ENCODE results near the gene IL11RA.

IL11RA gene

GRCh38 chr9:34684145-34684544 lies 32.2 kb downstream of the IL11RA start:
- Mint-ChIP-seq H3K9me3 (no peaks in the 10 kb centered on the region), H3K27ac (peak overlapping the region; percentile 58), H3K4me1 (peaks cover 27% of the 10 kb centered on the region), H3K4me3 (no peak overlapping the region), H3K36me3 (ENCODE audit: low read depth) (peaks cover 40% of the 10 kb centered on the region), H3K27me3 (ENCODE audit: low read depth, poor library complexity) (peaks cover 4% of the 10 kb centered on the region)
- no peak for DNase-seq
- TF ChIP-seq CTCF (IDR thresholded peaks at IDR 0.05), result no peak

GRCh38 chr9:34684816-34685215 lies 32.8 kb downstream of the IL11RA start:
- Mint-ChIP-seq H3K27me3 (ENCODE audit: low read depth, poor library complexity) (peaks cover 4% of the 10 kb centered on the region), H3K9me3 (no peaks in the 10 kb centered on the region), H3K4me1 (peaks cover 34% of the 10 kb centered on the region), H3K27ac (no peak overlapping the region), H3K4me3 (no peak overlapping the region), H3K36me3 (ENCODE audit: low read depth) (peaks cover 35% of the 10 kb centered on the region)
- no peak for TF ChIP-seq CTCF (IDR thresholded peaks at IDR 0.05)
- DNase-seq, result no peak

GRCh38 chr9:34685591-34685990 lies 33.6 kb downstream of the IL11RA start:
- Mint-ChIP-seq H3K36me3 (ENCODE audit: low read depth) (peaks cover 35% of the 10 kb centered on the region), H3K4me3 (no peak overlapping the region), H3K4me1 (peaks cover 39% of the 10 kb centered on the region), H3K9me3 (no peaks in the 10 kb centered on the region), H3K27ac (no peak overlapping the region), H3K27me3 (ENCODE audit: low read depth, poor library complexity) (peaks cover 4% of the 10 kb centered on the region)
- TF ChIP-seq CTCF (IDR thresholded peaks at IDR 0.05), result no peak
- DNase-seq, result no peak

GRCh38 chr9:34686231-34686630 lies 34.2 kb downstream of the IL11RA start:
- H3K4me3 Mint-ChIP-seq, result no peak overlapping the region
- no peak overlapping the region for H3K27ac Mint-ChIP-seq
- TF ChIP-seq CTCF (IDR thresholded peaks at IDR 0.05), result no peak
- DNase-seq, result no peak
- H3K36me3 Mint-ChIP-seq (ENCODE audit: low read depth), result peaks cover 28% of the 10 kb centered on the region
- peaks cover 46% of the 10 kb centered on the region for H3K4me1 Mint-ChIP-seq
- H3K9me3 Mint-ChIP-seq, result no peaks in the 10 kb centered on the region
- peaks cover 4% of the 10 kb centered on the region for H3K27me3 Mint-ChIP-seq (ENCODE audit: low read depth, poor library complexity)

- peaks cover under 1% of the 10 kb centered on the region for H3K27me3 Mint-ChIP-seq (ENCODE audit: low read depth, poor library complexity)
Measured at GRCh38 chr9:34686732-34687131, 34.7 kb downstream of the IL11RA start.

More at GRCh38 chr9:34686732-34687131, 34.7 kb downstream of the IL11RA start:
- Mint-ChIP-seq H3K36me3 (ENCODE audit: low read depth) (peaks cover 23% of the 10 kb centered on the region), H3K4me3 (no peak overlapping the region), H3K4me1 (peaks cover 49% of the 10 kb centered on the region), H3K9me3 (no peaks in the 10 kb centered on the region), H3K27ac (peak overlapping the region; percentile 14)
- no peak for TF ChIP-seq CTCF (IDR thresholded peaks at IDR 0.05)
- DNase-seq, result no peak
